IMR-90 (cell line): ENCODE data around the gene WDR49. TPM values are rescaled to one million over a fixed set of nuclear protein-coding genes. Genes with fewer than 3 reads are reported as not detected.

Source experiments
- ATAC-seq: fragments of 200-7000 bp; cut with Tn5 transposase; 2 replicates; pipeline ENCODE4 v1.9.1; 2020; ENCODE audit warnings: low read depth, mild to moderate bottlenecking, moderate library complexity
- BruUV-seq: library from RNA; stranded (reverse); fragments of 400-500 nt; replicated peaks from 2 replicates; lab custom pipeline; 2021; lab: Mats Ljungman, UMichigan
- CTCF ChIA-PET: fragments of 300-600 bp; formaldehyde crosslinking; extraction: SDS; loops from one replicate; lab custom pipeline; 2021; ENCODE audit warnings: antibody characterized with exemption; lab: Yijun Ruan, JAX
- POLR2A ChIA-PET: fragments of 300-600 bp; sonication (Branson Sonifier 250); formaldehyde crosslinking; loops from one replicate; lab custom pipeline; 2022; ENCODE audit warnings: antibody characterized with exemption; ENCODE audit not compliant: unreplicated experiment; lab: Charles Lee
- DNase-seq: peaks from one replicate; pipeline ENCODE4 v3.0.0; 2013
- H2AFZ ChIP-seq: replicated peaks from 2 replicates; pipeline ENCODE3; 2013; ENCODE audit warnings: low read length, mild to moderate bottlenecking; ENCODE audit not compliant: poor library complexity
- H2AK5ac ChIP-seq: 2 replicates; pipeline ENCODE4 v1.6.1; 2013; ENCODE audit warnings: low read depth, low read length, inconsistent platforms
- H2AK9ac ChIP-seq: replicated peaks from 2 replicates; pipeline ENCODE3; 2013; ENCODE audit warnings: mild to moderate bottlenecking, low read depth, low read length, moderate library complexity; ENCODE audit not compliant: poor library complexity
- H2BK120ac ChIP-seq: 2 replicates; pipeline ENCODE4 v1.6.1; 2013; ENCODE audit warnings: low read depth, low read length, inconsistent platforms
- H2BK15ac ChIP-seq: 3 replicates; pipeline ENCODE4 v1.6.1; 2013; ENCODE audit warnings: low read depth, low read length, inconsistent platforms
- H2BK20ac ChIP-seq: 2 replicates; pipeline ENCODE4 v1.6.1; 2013; ENCODE audit warnings: low read depth, mild to moderate bottlenecking, inconsistent platforms, low read length, moderate library complexity
- H2BK5ac ChIP-seq: 2 replicates; pipeline ENCODE4 v1.6.1; 2013; ENCODE audit warnings: mild to moderate bottlenecking, low read depth, low read length, inconsistent platforms; ENCODE audit not compliant: poor library complexity, severe bottlenecking
- H3K14ac ChIP-seq: replicated peaks from 2 replicates; pipeline ENCODE4 v1.6.1; 2013; ENCODE audit warnings: low read depth, low read length, inconsistent platforms
- H3K18ac ChIP-seq: 2 replicates; pipeline ENCODE4 v1.6.1; 2013; ENCODE audit warnings: low read depth, low read length, control low read depth
- H3K23ac ChIP-seq: 2 replicates; pipeline ENCODE4 v1.6.1; 2013; ENCODE audit warnings: low read depth, low read length, inconsistent platforms
- H3K27ac ChIP-seq: 2 replicates; pipeline ENCODE4 v1.5.1; 2013; ENCODE audit warnings: mild to moderate bottlenecking, control low read depth, low read length; ENCODE audit not compliant: insufficient read depth
- H3K27me3 ChIP-seq: 2 replicates; pipeline ENCODE4 v1.6.1; 2013; ENCODE audit warnings: low read length; ENCODE audit not compliant: control insufficient read depth, insufficient read depth
- H3K36me3 ChIP-seq: 2 replicates; pipeline ENCODE4 v1.6.1; 2013; ENCODE audit warnings: low read length, mixed read lengths; ENCODE audit not compliant: control insufficient read depth, insufficient read depth
- H3K4ac ChIP-seq: 2 replicates; pipeline ENCODE4 v1.6.1; 2013; ENCODE audit warnings: low read depth, low read length, inconsistent platforms
- H3K4me1 ChIP-seq: 2 replicates; pipeline ENCODE4 v1.6.1; 2013; ENCODE audit warnings: low read length, mixed read lengths; ENCODE audit not compliant: control insufficient read depth, insufficient read depth
- H3K4me2 ChIP-seq: 2 replicates; pipeline ENCODE4 v1.6.1; 2013; ENCODE audit warnings: low read depth, mild to moderate bottlenecking, control low read depth, low read length, moderate library complexity
- H3K4me3 ChIP-seq: 2 replicates; pipeline ENCODE4 v1.5.1; 2013; ENCODE audit warnings: low read depth, mild to moderate bottlenecking, control low read depth, low read length, moderate library complexity; ENCODE audit not compliant: insufficient read depth
- H3K56ac ChIP-seq: 2 replicates; pipeline ENCODE4 v1.6.1; 2013; ENCODE audit warnings: low read length, inconsistent platforms; ENCODE audit not compliant: insufficient read depth; ENCODE audit errors: extremely low read depth
- H3K79me1 ChIP-seq, 2 experiments: 2 replicates each; pipeline ENCODE4 v1.6.1; 2013; ENCODE audit warnings: low read length in 2 of 2, inconsistent platforms in 1 of 2, low read depth in 1 of 2
- H3K9ac ChIP-seq: 2 replicates; pipeline ENCODE4 v1.6.1; 2013; ENCODE audit warnings: low read depth, low read length, control low read depth
- H3K9me1 ChIP-seq: 2 replicates; pipeline ENCODE4 v1.6.1; 2013; ENCODE audit warnings: low read length, inconsistent platforms; ENCODE audit not compliant: insufficient read depth
- H3K9me3 ChIP-seq: 2 replicates; pipeline ENCODE4 v1.6.1; 2013; ENCODE audit warnings: low read length; ENCODE audit not compliant: control insufficient read depth, insufficient read depth
- H4K20me1 ChIP-seq: 2 replicates; pipeline ENCODE4 v1.6.1; 2013; ENCODE audit warnings: low read length, inconsistent platforms; ENCODE audit not compliant: insufficient read depth
- H4K5ac ChIP-seq: 2 replicates; pipeline ENCODE4 v1.6.1; 2013; ENCODE audit warnings: mild to moderate bottlenecking, low read depth, low read length, control low read depth
- H4K8ac ChIP-seq, 2 experiments: 2 replicates each; pipeline ENCODE4 v1.6.1; 2013; ENCODE audit warnings: low read depth in 2 of 2, low read length in 2 of 2, control low read depth in 1 of 2, inconsistent platforms in 1 of 2
- H4K91ac ChIP-seq: 2 replicates; pipeline ENCODE4 v1.6.1; 2013; ENCODE audit warnings: low read depth, low read length, inconsistent platforms; ENCODE audit not compliant: insufficient read depth
- FOS ChIP-seq: fragments of 150-350 bp; IDR thresholded peaks from 2 replicates; pipeline ENCODE4 v1.6.1; 2016; ENCODE audit warnings: low read depth, low read length
- WGBS, 2 experiments: methylation state at CpG; one replicate each; pipeline versions ENCODE4 v1.1.5 to v1.1.7; 2013; ENCODE audit warnings: missing lambda C conversion rate in 2 of 2; ENCODE audit not compliant: insufficient read length in 1 of 2; ENCODE audit errors: extremely low coverage in 2 of 2; 5-methylcytosine and 5-hydroxymethylcytosine counted together
- dilution Hi-C: fragments of 300-500 bp; cut with HindIII; formaldehyde crosslinking; loops from one replicate; pipeline ENCODE4 v1.14.3; 2018; ENCODE audit warnings: low sequenced_read_pairs; ENCODE audit not compliant: unreplicated experiment
- in situ Hi-C: fragments of 300-500 bp; cut with MboI; formaldehyde crosslinking; loops from 3 replicates; pipeline ENCODE4 v1.14.3; 2019; ENCODE audit warnings: low sequenced_read_pairs, inconsistent platforms, mixed read lengths
- intact Hi-C: fragments of 100-400 bp; cut with micrococcal nuclease; formaldehyde crosslinking; loops from 2 replicates; pipeline ENCODE4 v1.10.0; 2022
- polyA plus RNA-seq, 3 experiments: library from polyadenylated mRNA; depleted of rRNA; stranded (reverse); fragments of >200 nt; gene quantifications; 2 replicates each; pipeline ENCODE4 v1.2.3, GENCODE V29; 2012; ENCODE audit warnings: low replicate concordance in 1 of 3
- total RNA-seq: library from RNA; depleted of rRNA; stranded (reverse); fragments of >200 nt; gene quantifications from 2 replicates; pipeline ENCODE4 v1.2.3, GENCODE V29; 2012

WDR49 gene
- total and polyA plus RNA-seq, 2 of the 4 experiments (the other 2 are of a cell fraction) = not detected

GRCh38 chr3:167673221-167673620, 19.5 kb upstream of the WDR49 start:
- POLR2A ChIA-PET = no interaction called here
- dilution Hi-C loops = no loop called here
- no peak for DNase-seq

More at GRCh38 chr3:167673221-167673620, 19.5 kb upstream of the WDR49 start:
- no peak overlapping the region for H2BK20ac ChIP-seq
- H3K27ac ChIP-seq = no peak overlapping the region
- H3K23ac ChIP-seq = no peak overlapping the region
- no peak overlapping the region for H2AK9ac ChIP-seq
- no peak overlapping the region for H3K4me2 ChIP-seq
- no peak overlapping the region for H4K8ac ChIP-seq
- H3K18ac ChIP-seq = no peak overlapping the region
- no peaks in the 10 kb centered on the region for H3K27me3 ChIP-seq
- no peak overlapping the region for H3K14ac ChIP-seq
- no peak overlapping the region for H4K91ac ChIP-seq
- CTCF ChIA-PET = no interaction called here
- no peak overlapping the region for H3K9ac ChIP-seq
- H2BK5ac ChIP-seq = no peak overlapping the region
- peaks cover 6% of the 10 kb centered on the region; the same call in 1 of the 2 replicates for H3K36me3 ChIP-seq
- H2AK5ac ChIP-seq = no peak overlapping the region
- H3K4me1 ChIP-seq = no peaks in the 10 kb centered on the region
- H3K4me3 ChIP-seq = no peak overlapping the region
- BruUV-seq = no TSS peak
- intact Hi-C loops = no loop called here
- no peak overlapping the region for H2BK120ac ChIP-seq
- no CpG with 5 or more reads among the region's 1 CpG for WGBS, 2 experiments
- H2AFZ ChIP-seq = no peak overlapping the region
- in situ Hi-C loops = no loop called here
- no peak overlapping the region for H2BK15ac ChIP-seq
- no peak overlapping the region for H3K4ac ChIP-seq
- peaks cover 3% of the 10 kb centered on the region for H3K9me3 ChIP-seq
- H4K20me1 ChIP-seq = no peaks in the 10 kb centered on the region
- no peak for TF ChIP-seq FOS
- no peak overlapping the region for H3K56ac ChIP-seq
- ATAC-seq = no peak
- H4K5ac ChIP-seq = no peak overlapping the region
- no peaks in the 10 kb centered on the region for H3K9me1 ChIP-seq
- H3K79me1 ChIP-seq = no peaks in the 10 kb centered on the region
